ENCODE measurements around the gene SETD9. TPM values are rescaled to one million over a fixed set of nuclear protein-coding genes. Genes with fewer than 3 reads are reported as not detected.

The SETD9 gene
- total and polyA plus RNA-seq, 9 of the 15 experiments (the other 6 are each of a cell fraction or from before 2014, with no cell fraction given) = 10.8 to 32.6 (median 19.8) TPM

DNA sequence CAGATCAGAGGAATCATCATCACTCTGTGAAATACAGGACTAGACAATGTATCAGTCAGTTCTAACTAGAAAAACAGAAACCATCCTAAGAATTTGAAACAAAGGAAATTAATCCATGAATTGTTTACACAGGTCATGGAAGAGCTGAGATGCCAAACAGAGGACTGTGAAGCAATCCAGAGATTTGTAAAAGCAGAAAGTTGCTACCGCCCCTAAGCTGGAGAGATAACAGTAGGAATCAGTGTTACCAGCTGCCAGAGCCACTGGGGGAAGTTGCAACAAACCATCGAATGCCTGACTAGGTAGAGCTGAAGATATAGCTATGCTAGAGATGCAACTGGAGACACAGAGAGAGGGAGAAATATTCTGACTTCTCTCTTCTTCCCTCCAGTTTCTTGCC lies 52.9 kb downstream of the SETD9 start (continued):
- TF ChIP-seq, protein P1, sequence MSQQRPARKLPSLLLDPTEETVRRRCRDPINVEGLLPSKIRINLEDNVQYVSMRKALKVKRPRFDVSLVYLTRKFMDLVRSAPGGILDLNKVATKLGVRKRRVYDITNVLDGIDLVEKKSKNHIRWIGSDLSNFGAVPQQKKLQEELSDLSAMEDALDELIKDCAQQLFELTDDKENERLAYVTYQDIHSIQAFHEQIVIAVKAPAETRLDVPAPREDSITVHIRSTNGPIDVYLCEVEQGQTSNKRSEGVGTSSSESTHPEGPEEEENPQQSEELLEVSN (IDR thresholded peaks at IDR 0.05; ENCODE audit: borderline replicate concordance in 1 of 2, extremely low read depth in 1 of 2, insufficient read depth in 1 of 2, insufficient read length in 1 of 2, low read depth in 1 of 2, low read length in 1 of 2, poor library complexity in 1 of 2, severe bottlenecking in 1 of 2) = no peak
- TF ChIP-seq MEF2A (IDR thresholded peaks at IDR 0.05; ENCODE audit: control insufficient read depth, low read depth, low read length) (no peak), CBX3 (IDR thresholded peaks at IDR 0.05; ENCODE audit: borderline replicate concordance in 1 of 2, low read length in 2 of 2) (no peak), OTX1 (CRISPR knock-in tag; IDR thresholded peaks at IDR 0.05) (no peak), ZNF584 (CRISPR knock-in tag; IDR thresholded peaks at IDR 0.05; ENCODE audit: low read depth) (no peak), CBX8 (IDR thresholded peaks at IDR 0.05; ENCODE audit: borderline replicate concordance, extremely low read depth, low read depth, low read length, poor library complexity, severe bottlenecking) (no peak)

DNA sequence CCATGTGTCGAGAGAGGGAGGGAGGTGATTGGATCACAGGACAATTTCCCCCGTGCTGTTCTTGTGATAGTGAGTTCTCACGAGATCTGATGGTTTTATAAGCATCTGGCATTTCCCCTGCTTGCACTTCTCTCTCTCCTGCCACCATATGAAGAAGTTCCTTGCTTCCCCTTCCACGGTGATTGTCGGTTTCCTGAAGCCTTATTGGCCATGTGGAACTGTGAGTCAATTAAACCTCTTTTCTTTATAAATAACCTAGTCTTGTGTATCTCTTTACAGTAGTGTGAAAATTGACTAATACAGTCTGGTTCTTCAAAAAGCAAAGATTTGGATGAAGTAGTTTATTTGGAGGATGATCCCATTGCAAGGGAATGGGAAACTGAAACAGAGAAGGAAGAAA lies 53.9 kb downstream of the SETD9 start:
- H3K9ac ChIP-seq (ENCODE audit: insufficient read depth in 1 of 2, low read depth in 2 of 2, low read length in 2 of 2) = no peak overlapping the region
- DNase-seq (ENCODE audit: extremely low read depth in 1 of 4, low spot score in 3 of 4) (no peak), FAIRE-seq (no peak), ATAC-seq (no peak)
- H3K36me3 ChIP-seq (ENCODE audit: control insufficient read depth, insufficient read depth, low read length) = no peaks in the 10 kb centered on the region
- no peaks in the 10 kb centered on the region for H3K9me1 ChIP-seq (ENCODE audit: control insufficient read depth, insufficient read depth, low read length)
- H3K9me3 ChIP-seq (replicated peaks; ENCODE audit: control insufficient read depth, insufficient read depth, low read depth, low read length) = no peaks in the 10 kb centered on the region
- in situ Hi-C loops (cut with MboI) (no loop called here), intact Hi-C loops (cut with micrococcal nuclease) (no loop called here)
- H3K27ac ChIP-seq (ENCODE audit: extremely low read depth, low read depth, low read length) = no peak overlapping the region
- POLR2A ChIA-PET = no interaction called here
- WGBS (ENCODE audit: insufficient coverage, low coverage, missing lambda C conversion rate) = 0% methylated on average over 5 of the region's 5 CpGs
- no peak overlapping the region for H3K4me2 ChIP-seq (ENCODE audit: insufficient read depth, low read length)
- no peaks in the 10 kb centered on the region for H3K4me1 ChIP-seq (replicated peaks in 1 of 2; ENCODE audit: control insufficient read depth in 2 of 2, insufficient read depth in 2 of 2, low read length in 2 of 2)
- H3K27me3 ChIP-seq (ENCODE audit: control insufficient read depth in 2 of 2, insufficient read depth in 2 of 2, low read length in 2 of 2) = peaks cover 7 to 26% of the 10 kb centered on the region in 2 experiments; a peak in 3 of 5 replicates
- CTCF ChIA-PET (ENCODE audit: low intra/inter-chr PET ratio) = no interaction called here
- no peak overlapping the region for H3K4me3 ChIP-seq
- H2AFZ ChIP-seq (ENCODE audit: low read depth, low read length) = no peak overlapping the region
- no peak for TF ChIP-seq ZNF76 (CRISPR knock-in tag; IDR thresholded peaks at IDR 0.05; ENCODE audit: borderline replicate concordance)
- TF ChIP-seq TCF7L2 (IDR thresholded peaks at IDR 0.05; ENCODE audit: low read depth, low read length) = no peak
- TF ChIP-seq, protein P2, sequence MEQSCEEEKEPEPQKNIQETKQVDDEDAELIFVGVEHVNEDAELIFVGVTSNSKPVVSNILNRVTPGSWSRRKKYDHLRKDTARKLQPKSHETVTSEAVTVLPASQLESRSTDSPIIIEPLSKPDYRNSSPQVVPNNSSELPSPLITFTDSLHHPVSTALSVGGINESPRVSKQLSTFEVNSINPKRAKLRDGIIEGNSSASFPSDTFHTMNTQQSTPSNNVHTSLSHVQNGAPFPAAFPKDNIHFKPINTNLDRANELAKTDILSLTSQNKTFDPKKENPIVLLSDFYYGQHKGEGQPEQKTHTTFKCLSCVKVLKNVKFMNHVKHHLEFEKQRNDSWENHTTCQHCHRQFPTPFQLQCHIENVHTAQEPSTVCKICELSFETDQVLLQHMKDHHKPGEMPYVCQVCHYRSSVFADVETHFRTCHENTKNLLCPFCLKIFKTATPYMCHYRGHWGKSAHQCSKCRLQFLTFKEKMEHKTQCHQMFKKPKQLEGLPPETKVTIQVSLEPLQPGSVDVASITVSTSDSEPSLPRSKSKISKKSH (CRISPR knock-in tag; IDR thresholded peaks at IDR 0.05) = no peak
- TF ChIP-seq, protein P3, sequence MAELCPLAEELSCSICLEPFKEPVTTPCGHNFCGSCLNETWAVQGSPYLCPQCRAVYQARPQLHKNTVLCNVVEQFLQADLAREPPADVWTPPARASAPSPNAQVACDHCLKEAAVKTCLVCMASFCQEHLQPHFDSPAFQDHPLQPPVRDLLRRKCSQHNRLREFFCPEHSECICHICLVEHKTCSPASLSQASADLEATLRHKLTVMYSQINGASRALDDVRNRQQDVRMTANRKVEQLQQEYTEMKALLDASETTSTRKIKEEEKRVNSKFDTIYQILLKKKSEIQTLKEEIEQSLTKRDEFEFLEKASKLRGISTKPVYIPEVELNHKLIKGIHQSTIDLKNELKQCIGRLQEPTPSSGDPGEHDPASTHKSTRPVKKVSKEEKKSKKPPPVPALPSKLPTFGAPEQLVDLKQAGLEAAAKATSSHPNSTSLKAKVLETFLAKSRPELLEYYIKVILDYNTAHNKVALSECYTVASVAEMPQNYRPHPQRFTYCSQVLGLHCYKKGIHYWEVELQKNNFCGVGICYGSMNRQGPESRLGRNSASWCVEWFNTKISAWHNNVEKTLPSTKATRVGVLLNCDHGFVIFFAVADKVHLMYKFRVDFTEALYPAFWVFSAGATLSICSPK (IDR thresholded peaks at IDR 0.05; ENCODE audit: borderline replicate concordance) = no peak
- TF ChIP-seq FOXA1 (IDR thresholded peaks at IDR 0.05; ENCODE audit: borderline replicate concordance) = no peak
- no peak for TF ChIP-seq SRF (CRISPR knock-in tag; IDR thresholded peaks at IDR 0.05)
- TF ChIP-seq ETV5 (CRISPR knock-in tag; IDR thresholded peaks at IDR 0.05; ENCODE audit: low read depth) = no peak
- no TSS peak for BruUV-seq (replicated peaks)
- no peaks in the 10 kb centered on the region for H4K20me1 ChIP-seq (replicated peaks; ENCODE audit: control insufficient read depth, insufficient read depth, low read length)
- H3K79me2 ChIP-seq (ENCODE audit: control insufficient read depth, insufficient read depth, low read length) = no peaks in the 10 kb centered on the region

All from K562 (cell line).